Natural killer cell (primary cell): Measurements from ENCODE around the gene IRX2. TPM values are rescaled to one million over a fixed set of nuclear protein-coding genes. Genes with fewer than 3 reads are reported as not detected.

Experiments
- ATAC-seq, 3 donors: fragments of 150-1000 bp in 2 of 3; fragments of 200-7000 bp in 1 of 3; cut with Tn5 transposase; 1 replicate in 1 of 3; 2 replicates in 2 of 3; pipeline ENCODE4 v1.10.0; 2021; ENCODE audit warnings: mild to moderate bottlenecking in 2 of 3, moderate library complexity in 2 of 3
- DNase-seq, 2 donors: peaks; one replicate each; pipeline versions ENCODE4 v3.0.0 to v3.0.0-alpha.2; 2013 to 2021; ENCODE audit warnings: mixed read lengths in 1 of 2
- H3K27ac ChIP-seq: one replicate; pipeline ENCODE4 v1.5.1; 2013; ENCODE audit warnings: mild to moderate bottlenecking, low read length
- H3K27me3 ChIP-seq: one replicate; pipeline ENCODE4 v1.6.1; 2013; ENCODE audit warnings: low read length; ENCODE audit not compliant: control insufficient read depth, insufficient read depth
- H3K36me3 ChIP-seq: one replicate; pipeline ENCODE4 v1.6.1; 2013; ENCODE audit warnings: low read length; ENCODE audit not compliant: control insufficient read depth, insufficient read depth
- H3K4me1 ChIP-seq: one replicate; pipeline ENCODE4 v1.6.1; 2013; ENCODE audit warnings: low read length; ENCODE audit not compliant: control insufficient read depth, insufficient read depth
- H3K4me3 ChIP-seq: one replicate; pipeline ENCODE4 v1.5.1; 2013; ENCODE audit warnings: low read length
- H3K9me3 ChIP-seq: one replicate; pipeline ENCODE4 v1.6.1; 2013; ENCODE audit warnings: low read length; ENCODE audit not compliant: control insufficient read depth, insufficient read depth
- H3K27ac Mint-ChIP-seq, 2 donors: one replicate each; pipeline ENCODE4 v1.8.0; 2022; ENCODE audit warnings: mild to moderate bottlenecking in 2 of 2, mixed read lengths in 2 of 2, moderate library complexity in 1 of 2
- H3K27me3 Mint-ChIP-seq, 2 donors: one replicate each; pipeline ENCODE4 v1.8.0; 2022; ENCODE audit warnings: low read depth in 2 of 2, mixed read lengths in 2 of 2
- H3K36me3 Mint-ChIP-seq: one replicate; pipeline ENCODE4 v1.8.0; 2022; ENCODE audit warnings: mixed read lengths
- H3K4me1 Mint-ChIP-seq, 2 donors: one replicate each; pipeline ENCODE4 v1.8.0; 2022; ENCODE audit warnings: mixed read lengths in 2 of 2
- H3K4me3 Mint-ChIP-seq: one replicate; pipeline ENCODE4 v1.8.0; 2022; ENCODE audit warnings: mild to moderate bottlenecking, moderate library complexity, mixed read lengths
- H3K9me3 Mint-ChIP-seq, 2 donors: one replicate each; pipeline ENCODE4 v1.8.0; 2022; ENCODE audit warnings: mixed read lengths in 2 of 2
- CTCF ChIP-seq: fragments of 200-600 bp; IDR thresholded peaks from one replicate; pipeline ENCODE4 v1.8.0; 2022; ENCODE audit warnings: antibody characterized with exemption
- WGBS: methylation state at CpG from one replicate; pipeline ENCODE4 v1.1.7; 2013; ENCODE audit warnings: missing lambda C conversion rate; ENCODE audit not compliant: insufficient coverage; 5-methylcytosine and 5-hydroxymethylcytosine counted together
- intact Hi-C: fragments of 100-400 bp; cut with micrococcal nuclease; formaldehyde crosslinking; loops from one replicate; pipeline ENCODE4 v1.14.2; 2022
- total RNA-seq, 4 donors: library from RNA; stranded (reverse); fragments of 120-200 nt in 1 of 4; gene quantifications; one replicate each; pipeline versions ENCODE4 v1.2.3 to v1.2.4, GENCODE V29; 2013 to 2022

Gene IRX2
- total RNA-seq, 3 donors from 2014 or later (not counting 1 experiment from before 2014, with no cell fraction given): not detected

DNA sequence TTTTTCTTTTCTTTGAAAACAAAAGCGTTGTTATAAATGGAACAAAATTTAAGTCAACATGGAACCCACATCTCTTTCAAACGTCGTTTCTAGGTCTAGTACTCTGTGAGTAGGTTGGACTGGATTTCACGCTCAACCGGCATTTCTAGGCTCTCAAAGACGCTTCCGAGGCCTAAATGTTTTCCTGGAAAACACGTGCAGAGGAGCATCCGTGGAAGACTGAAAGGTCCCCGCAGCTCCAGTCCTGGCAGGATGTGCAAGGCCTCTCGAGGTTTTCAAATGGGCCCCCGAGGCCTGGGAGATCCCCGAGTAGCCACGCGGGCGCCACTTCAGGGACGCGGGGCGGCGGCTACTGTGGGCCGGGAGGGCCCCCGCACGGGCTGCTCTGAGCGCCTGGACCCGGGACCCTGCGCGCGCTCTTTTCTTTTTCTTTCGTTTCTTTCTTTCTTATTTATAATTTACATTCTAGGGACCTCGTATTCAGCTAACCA is 4.2 kb upstream of the IRX2 start:
- ATAC-seq (no peak), DNase-seq (no peak)
- Mint-ChIP-seq H3K9me3 (no peaks in the 10 kb centered on the region), H3K27ac (no peak overlapping the region), H3K4me1 (peaks cover 0 to 5% of the 10 kb centered on the region in 2 donors), H3K4me3 (peak overlapping the region; percentile 28), H3K36me3 (no peaks in the 10 kb centered on the region), H3K27me3 (peaks cover 44 to 57% of the 10 kb centered on the region in 2 donors)
- 3% methylated on average over 27 of the region's 30 CpGs for WGBS
- Histone ChIP-seq H3K9me3 (no peaks in the 10 kb centered on the region), H3K4me1 (no peaks in the 10 kb centered on the region), H3K4me3 (no peak overlapping the region), H3K27me3 (peaks cover 28% of the 10 kb centered on the region), H3K27ac (no peak overlapping the region), H3K36me3 (no peaks in the 10 kb centered on the region)
- TF ChIP-seq CTCF: no peak
- intact Hi-C loops: no loop called here

- Histone ChIP-seq H3K27ac (no peak overlapping the region), H3K27me3 (peaks cover 32% of the 10 kb centered on the region), H3K4me1 (no peaks in the 10 kb centered on the region), H3K4me3 (no peak overlapping the region), H3K36me3 (no peaks in the 10 kb centered on the region), H3K9me3 (no peaks in the 10 kb centered on the region)
- no peak for ATAC-seq
- no peak overlapping the region for H3K4me3 Mint-ChIP-seq
- H3K36me3 Mint-ChIP-seq: no peaks in the 10 kb centered on the region
- 5% methylated on average over 63 of the region's 63 CpGs for WGBS
- no peak overlapping the region for H3K27ac Mint-ChIP-seq
- H3K4me1 Mint-ChIP-seq: peaks cover 0 to 5% of the 10 kb centered on the region in 2 donors
- no peak for DNase-seq
- intact Hi-C loops: no loop called here
- peaks cover 45 to 57% of the 10 kb centered on the region in 2 donors for H3K27me3 Mint-ChIP-seq
- H3K9me3 Mint-ChIP-seq: no peaks in the 10 kb centered on the region
- no peak for TF ChIP-seq CTCF
Measured at GRCh38 chr5:2755076-2755680, 3.7 kb upstream of the IRX2 start.

DNA sequence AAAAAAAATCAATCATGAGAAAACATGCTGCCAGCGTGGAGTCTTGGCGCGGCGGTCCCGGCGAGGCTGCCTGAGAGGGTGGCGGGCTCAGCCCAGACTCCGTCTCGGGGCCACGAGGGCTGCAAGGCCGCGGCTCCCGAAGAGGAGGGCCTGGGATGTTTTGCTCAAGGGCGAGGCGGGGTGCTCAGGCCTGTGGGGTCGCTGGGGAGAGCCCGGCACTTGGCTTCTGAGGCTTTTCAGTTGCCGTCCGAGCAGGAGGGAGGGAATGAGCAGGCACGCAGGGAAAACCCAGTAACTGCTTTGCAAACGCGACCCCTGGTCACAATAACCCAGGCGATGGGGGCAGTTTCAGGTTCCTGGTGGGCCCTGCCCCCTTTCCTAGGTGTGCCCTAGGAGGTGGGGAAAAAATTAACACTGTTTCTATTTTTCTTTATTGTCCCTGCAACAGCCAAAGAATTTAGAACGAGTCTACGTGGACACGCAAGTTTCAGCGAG is 3.2 kb upstream of the IRX2 start:
- no peak for ATAC-seq
- no peaks in the 10 kb centered on the region for H3K9me3 Mint-ChIP-seq
- peaks cover 49 to 58% of the 10 kb centered on the region in 2 donors for H3K27me3 Mint-ChIP-seq
- no peaks in the 10 kb centered on the region for H3K36me3 Mint-ChIP-seq
- H3K4me3 Mint-ChIP-seq: no peak overlapping the region
- DNase-seq: no peak
- intact Hi-C loops: no loop called here
- Histone ChIP-seq H3K27ac (no peak overlapping the region), H3K4me3 (no peak overlapping the region), H3K9me3 (peaks cover 4% of the 10 kb centered on the region), H3K36me3 (no peaks in the 10 kb centered on the region), H3K4me1 (no peaks in the 10 kb centered on the region), H3K27me3 (peaks cover 37% of the 10 kb centered on the region)
- 9% methylated on average over 27 of the region's 27 CpGs for WGBS
- no peak for TF ChIP-seq CTCF
- peaks cover 0 to 5% of the 10 kb centered on the region in 2 donors for H3K4me1 Mint-ChIP-seq
- no peak overlapping the region for H3K27ac Mint-ChIP-seq
